VCaP (cell line): Measurements from ENCODE around the gene PKP2.

Experiments used
- H3K27ac ChIP-seq: fragments of 450-650 bp; 2 replicates; pipeline ENCODE4 v1.5.1; 2017
- TF ChIP-seq, protein P1 (sequence below): fragments of 450-650 bp; conservative IDR thresholded peaks from 2 replicates; pipeline ENCODE4 v1.5.1; 2017; ENCODE audit warnings: mild to moderate bottlenecking, moderate library complexity

Gene PKP2

DNA sequence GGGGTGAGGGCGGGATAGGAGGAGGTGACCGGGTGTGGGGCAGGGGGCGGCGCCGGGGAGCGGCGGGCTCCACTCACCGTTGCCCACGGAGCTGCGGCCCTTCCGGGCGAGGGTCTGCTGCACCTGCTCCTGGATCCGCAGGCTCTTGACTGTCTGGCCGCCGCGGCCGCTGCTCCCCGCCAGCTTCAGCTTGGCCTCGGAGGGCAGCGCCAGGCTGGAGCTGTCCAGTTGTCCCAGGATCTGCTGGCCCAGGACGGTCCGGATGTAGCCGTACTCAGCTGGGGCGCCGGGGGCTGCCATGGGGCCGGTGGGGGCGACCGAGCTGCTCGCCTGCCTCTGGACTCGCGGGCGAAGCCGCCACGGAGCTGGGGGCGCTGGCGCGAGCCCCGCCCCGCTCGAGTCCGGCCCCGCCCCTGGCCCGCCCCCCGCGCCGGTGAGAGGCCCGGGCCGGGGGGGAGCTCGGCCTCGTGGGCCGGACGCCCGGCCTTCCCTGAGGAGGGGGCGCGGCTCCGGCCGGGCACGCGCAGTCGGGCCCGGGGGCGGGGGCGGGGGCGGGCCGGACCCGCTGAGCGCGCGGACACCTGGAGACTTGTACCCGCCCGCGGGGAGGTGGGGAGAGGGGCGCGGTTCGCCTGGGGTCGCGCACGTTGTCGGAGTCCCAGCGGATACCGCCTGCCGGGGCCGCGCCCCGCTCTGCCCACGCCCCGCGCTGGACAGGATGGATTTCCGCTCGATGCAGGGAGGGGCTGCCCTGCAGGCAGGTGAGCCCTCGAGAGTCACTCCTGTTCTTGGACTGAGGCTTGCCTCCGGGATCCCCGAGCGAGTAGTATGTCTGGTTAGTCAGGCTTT is at the start of gene PKP2:
PKP2 (minus strand) TSS at position 346 of the 849 bp plus-strand sequence; CDS start at position 300, 46 bp downstream.
- TF ChIP-seq, protein P1, sequence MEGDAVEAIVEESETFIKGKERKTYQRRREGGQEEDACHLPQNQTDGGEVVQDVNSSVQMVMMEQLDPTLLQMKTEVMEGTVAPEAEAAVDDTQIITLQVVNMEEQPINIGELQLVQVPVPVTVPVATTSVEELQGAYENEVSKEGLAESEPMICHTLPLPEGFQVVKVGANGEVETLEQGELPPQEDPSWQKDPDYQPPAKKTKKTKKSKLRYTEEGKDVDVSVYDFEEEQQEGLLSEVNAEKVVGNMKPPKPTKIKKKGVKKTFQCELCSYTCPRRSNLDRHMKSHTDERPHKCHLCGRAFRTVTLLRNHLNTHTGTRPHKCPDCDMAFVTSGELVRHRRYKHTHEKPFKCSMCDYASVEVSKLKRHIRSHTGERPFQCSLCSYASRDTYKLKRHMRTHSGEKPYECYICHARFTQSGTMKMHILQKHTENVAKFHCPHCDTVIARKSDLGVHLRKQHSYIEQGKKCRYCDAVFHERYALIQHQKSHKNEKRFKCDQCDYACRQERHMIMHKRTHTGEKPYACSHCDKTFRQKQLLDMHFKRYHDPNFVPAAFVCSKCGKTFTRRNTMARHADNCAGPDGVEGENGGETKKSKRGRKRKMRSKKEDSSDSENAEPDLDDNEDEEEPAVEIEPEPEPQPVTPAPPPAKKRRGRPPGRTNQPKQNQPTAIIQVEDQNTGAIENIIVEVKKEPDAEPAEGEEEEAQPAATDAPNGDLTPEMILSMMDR, result no peak; the same call in 1 of the 2 replicates
- peak within 1 kb of the TSS; percentile 87 for H3K27ac ChIP-seq

DNA sequence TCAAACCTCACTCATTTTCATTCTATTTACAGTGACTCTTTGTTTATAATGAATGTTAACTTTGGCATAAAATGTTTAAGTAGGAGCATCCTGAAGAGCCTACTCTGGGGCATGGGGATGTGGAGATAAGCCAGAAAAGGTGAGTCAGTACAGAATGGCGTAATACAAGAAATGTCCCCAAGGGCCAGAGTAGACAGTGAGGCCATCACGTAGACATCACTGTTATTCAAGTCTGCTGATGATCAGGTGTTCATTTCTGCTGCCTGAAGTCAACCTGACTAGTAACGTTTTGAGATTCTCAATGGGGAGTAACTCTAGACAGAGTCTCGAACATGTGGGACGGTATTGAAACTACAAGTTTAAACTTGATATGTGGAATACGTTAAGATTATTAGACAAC is 47.6 kb upstream of the PKP2 start:
- TF ChIP-seq, protein P1, result no peak
- H3K27ac ChIP-seq, result no peak overlapping the region

DNA sequence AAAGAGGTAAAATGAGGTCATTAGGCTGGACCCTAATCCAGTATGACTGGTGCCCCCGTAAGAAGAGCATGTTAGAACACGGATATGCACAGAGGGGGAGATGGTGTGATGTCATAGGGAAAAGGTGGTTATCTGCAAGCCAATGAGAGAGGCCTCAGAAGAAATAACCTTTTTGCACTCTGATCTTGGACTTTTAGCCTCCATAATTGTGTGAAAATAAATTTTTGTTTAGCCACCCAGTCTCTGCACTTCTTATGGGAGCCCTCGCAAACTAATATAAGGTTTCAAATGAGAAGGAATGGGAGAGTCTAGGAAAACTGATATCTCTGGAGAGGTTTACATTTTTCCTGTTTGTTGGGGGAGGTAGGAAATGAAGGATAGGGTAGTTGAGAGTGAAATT is 43.2 kb upstream of the PKP2 start:
- no peak overlapping the region for H3K27ac ChIP-seq
- TF ChIP-seq, protein P1, result no peak

DNA sequence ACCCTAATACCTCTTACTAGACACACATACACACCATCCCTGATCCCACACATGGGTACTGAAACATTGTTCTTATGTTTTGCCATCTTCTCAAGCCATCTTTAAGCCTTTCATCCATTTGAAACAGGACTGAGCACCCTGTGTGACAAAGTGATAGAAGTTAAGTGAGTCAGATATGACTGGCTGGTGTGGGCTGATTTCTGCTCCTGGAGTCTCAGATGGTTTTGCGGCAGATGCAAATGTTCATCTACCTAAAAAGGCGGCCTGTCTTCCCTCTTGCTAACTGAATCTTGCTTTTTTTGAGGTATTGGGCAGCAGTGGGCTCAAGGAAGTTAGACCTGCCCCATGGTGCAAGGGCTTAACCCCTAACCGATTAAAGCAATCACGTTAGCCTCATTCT is 30.4 kb upstream of the PKP2 start:
- TF ChIP-seq, protein P1, result no peak
- H3K27ac ChIP-seq, result no peak overlapping the region

DNA sequence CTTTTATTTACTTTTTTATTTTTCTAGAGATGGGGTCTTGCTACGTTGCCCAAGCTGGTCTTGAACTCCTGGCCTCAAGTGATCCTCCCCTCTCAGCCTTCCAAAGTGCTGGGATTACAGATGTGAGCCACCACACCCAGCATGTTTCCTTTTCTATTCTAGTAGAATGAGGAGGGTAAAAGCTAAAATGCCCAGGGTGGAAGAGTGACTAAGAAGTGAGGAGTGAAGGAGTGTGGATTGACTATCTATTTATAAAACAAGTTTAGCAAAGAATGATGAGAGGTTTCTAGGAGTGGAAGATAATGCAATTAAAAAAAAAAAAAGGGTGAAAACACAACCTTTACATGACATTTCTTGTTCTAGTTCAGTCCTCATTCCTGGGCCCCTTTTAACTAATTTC is 29.8 kb upstream of the PKP2 start:
- no peak overlapping the region for H3K27ac ChIP-seq
- TF ChIP-seq, protein P1, result no peak

DNA sequence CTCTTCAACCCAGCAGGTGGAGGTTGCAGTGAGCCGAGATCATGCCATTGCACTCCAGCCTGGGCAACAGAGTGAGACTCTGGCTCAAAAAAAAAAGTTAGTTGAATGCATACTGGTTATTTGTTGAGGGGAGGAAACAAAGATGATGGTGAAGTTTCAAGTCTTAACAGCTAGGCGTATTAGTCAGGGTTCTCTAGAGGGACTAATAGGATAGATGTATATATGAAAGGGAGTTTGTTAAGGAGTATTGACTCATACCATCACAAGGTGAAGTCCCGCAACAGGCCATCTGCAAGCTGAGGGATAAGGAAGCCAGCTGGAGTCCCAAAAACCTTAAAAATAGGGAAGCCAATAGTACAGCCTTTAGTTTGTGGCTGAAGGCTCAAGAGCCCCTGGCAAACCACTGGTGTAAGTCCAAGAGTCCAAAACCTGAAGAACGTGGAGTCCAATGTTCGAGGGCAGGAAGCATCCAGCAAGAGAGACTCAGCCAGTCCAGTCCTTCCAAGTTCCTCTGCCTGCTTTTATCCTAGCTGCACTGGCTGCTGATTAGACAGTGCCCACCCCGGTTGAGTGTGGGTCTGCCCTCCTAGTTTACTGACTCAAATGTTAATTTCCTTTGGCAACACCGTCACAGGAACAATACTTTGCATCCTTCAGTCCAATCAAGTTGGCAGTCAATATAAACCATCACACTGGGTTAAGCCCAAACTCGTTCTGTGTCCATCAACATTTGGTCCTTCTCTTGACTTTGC is 26.1 kb upstream of the PKP2 start:
- H3K27ac ChIP-seq, result no peak overlapping the region
- TF ChIP-seq, protein P1, result no peak

DNA sequence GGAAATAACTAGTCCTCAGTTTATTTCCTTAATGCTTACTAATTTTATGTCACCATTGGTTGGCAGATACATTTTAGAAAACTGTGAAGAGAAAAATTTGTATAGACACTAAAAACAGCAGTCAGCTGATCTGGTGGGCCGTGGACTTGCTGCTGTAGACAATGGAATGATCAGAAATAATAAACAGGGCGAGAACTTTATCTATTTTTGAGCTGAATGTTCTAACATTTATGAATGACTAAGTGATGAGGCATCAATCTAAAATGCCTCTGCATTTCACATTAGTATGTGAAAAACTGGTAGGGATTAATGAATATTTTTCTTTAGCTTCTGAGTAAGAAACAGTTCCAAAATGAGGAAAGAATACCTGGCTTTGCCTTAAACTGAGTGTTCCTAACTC is 24.8 kb upstream of the PKP2 start:
- TF ChIP-seq, protein P1, result no peak

More for the DNA sequence above, 24.8 kb upstream of the PKP2 start:
- no peak overlapping the region for H3K27ac ChIP-seq
